ENCODE results near the gene RFX3. TPM values are rescaled to one million over a fixed set of nuclear protein-coding genes. Genes with fewer than 3 reads are reported as not detected.

Gene RFX3
- total RNA-seq, 2 donors from 2014 or later: 23.6 to 27.1 TPM

- peaks cover 69% of the 10 kb centered on the region for H3K27me3 Mint-ChIP-seq
- no peaks in the 10 kb centered on the region for H3K36me3 Mint-ChIP-seq (ENCODE audit: low read depth)
- no peak for DNase-seq
- H3K4me3 Mint-ChIP-seq: no peak overlapping the region
- ATAC-seq: no peak
- no peak overlapping the region for H3K27ac Mint-ChIP-seq
- H3K4me1 Mint-ChIP-seq: no peaks in the 10 kb centered on the region
- H3K9me3 ChIP-seq (ENCODE audit: control insufficient read depth, low read length, poor library complexity, severe bottlenecking): no peaks in the 10 kb centered on the region
These were observed 355.0 kb downstream of the RFX3 start for GRCh38 chr9:3170819-3171218.
